K562 (cell line): ENCODE measurements around the gene EEF1A2. TPM values are rescaled to one million over a fixed set of nuclear protein-coding genes. Genes with fewer than 3 reads are reported as not detected.

Experiments used
- ATAC-seq: fragments of 200-7000 bp; cut with Tn5 transposase; 3 replicates; pipeline ENCODE4 v1.9.1; 2020; ENCODE audit warnings: moderate library complexity
- BruUV-seq: library from RNA; stranded (reverse); fragments of 400-500 nt; replicated peaks from 2 replicates; lab custom pipeline; 2021; lab: Mats Ljungman, UMichigan
- CTCF ChIA-PET: fragments of 300-600 bp; formaldehyde crosslinking; extraction: SDS; loops from one replicate; lab custom pipeline; 2021; ENCODE audit warnings: low intra/inter-chr PET ratio; lab: Yijun Ruan, JAX
- POLR2A ChIA-PET: fragments of 300-600, 350-650 bp; sonication (Branson Sonifier 250); formaldehyde crosslinking; extraction: SDS; loops from one replicate; lab custom pipeline; 2021; ENCODE audit warnings: antibody characterized with exemption, inconsistent platforms; lab: Yijun Ruan, JAX
- DNase-seq, 4 experiments: peaks; one replicate each; pipeline versions ENCODE4 v3.0.0 to v3.0.0-alpha.2; 2011 to 2018; ENCODE audit warnings: low spot score in 3 of 4, mixed read lengths in 3 of 4; ENCODE audit errors: extremely low read depth in 1 of 4
- FAIRE-seq: peaks from 2 replicates; lab custom pipeline; 2011; peaks lifted over from hg19 to GRCh38; lab: Jason Lieb, UNC
- H2AFZ ChIP-seq: 2 replicates; pipeline ENCODE4 v1.6.0; 2011; ENCODE audit warnings: low read depth, low read length, control low read depth, inconsistent platforms
- H3K27ac ChIP-seq: fragments of 200-600 bp; 3 replicates; pipeline ENCODE4 v1.8.0; 2011; ENCODE audit warnings: low read depth, mild to moderate bottlenecking, control low read depth, inconsistent platforms, low read length, moderate library complexity, mixed read lengths; ENCODE audit errors: extremely low read depth
- H3K27me3 ChIP-seq, 2 experiments: fragments of 300-600 bp in 1 of 2; 2 replicates in 1 of 2; 3 replicates in 1 of 2; pipeline versions ENCODE4 v1.6.0 to v1.8.0; 2011; ENCODE audit warnings: inconsistent platforms in 2 of 2, low read length in 2 of 2, mild to moderate bottlenecking in 1 of 2, mixed read lengths in 1 of 2, moderate library complexity in 1 of 2; ENCODE audit not compliant: control insufficient read depth in 2 of 2, insufficient read depth in 2 of 2
- H3K36me3 ChIP-seq: fragments of 300-600 bp; 3 replicates; pipeline ENCODE4 v1.8.0; 2011; ENCODE audit warnings: mild to moderate bottlenecking, low read length, inconsistent platforms; ENCODE audit not compliant: control insufficient read depth, insufficient read depth
- H3K4me1 ChIP-seq, 2 experiments: fragments of 200-600 bp in 1 of 2; replicated peaks in 1 of 2; 2 replicates in 1 of 2; 3 replicates in 1 of 2; pipeline versions ENCODE4 v1.5.1 to v1.8.0; 2011; ENCODE audit warnings: inconsistent platforms in 2 of 2, low read length in 2 of 2, mild to moderate bottlenecking in 1 of 2, mixed read lengths in 1 of 2, moderate library complexity in 1 of 2; ENCODE audit not compliant: control insufficient read depth in 2 of 2, insufficient read depth in 2 of 2
- H3K4me2 ChIP-seq: 2 replicates; pipeline ENCODE4 v1.6.1; 2011; ENCODE audit warnings: low read length, control low read depth, inconsistent platforms, mixed read lengths; ENCODE audit not compliant: insufficient read depth
- H3K4me3 ChIP-seq: fragments of 200-600 bp; sonication (generic), shearing (Covaris generic); 2 replicates; pipeline ENCODE4 v1.5.1; 2016; ENCODE audit warnings: control low read depth, inconsistent platforms
- H3K79me2 ChIP-seq: fragments of 200-600 bp; 3 replicates; pipeline ENCODE4 v1.8.0; 2011; ENCODE audit warnings: low read length, inconsistent platforms; ENCODE audit not compliant: control insufficient read depth, insufficient read depth
- H3K9ac ChIP-seq, 2 experiments: 2 replicates each; pipeline versions ENCODE4 v1.6.0 to v1.6.1; 2011; ENCODE audit warnings: low read depth in 2 of 2, low read length in 2 of 2, control low read depth in 1 of 2, inconsistent platforms in 1 of 2, mild to moderate bottlenecking in 1 of 2, mixed read lengths in 1 of 2; ENCODE audit not compliant: insufficient read depth in 1 of 2
- H3K9me1 ChIP-seq: one replicate; pipeline ENCODE4 v1.6.0; 2011; ENCODE audit warnings: inconsistent platforms, mild to moderate bottlenecking, low read length, moderate library complexity; ENCODE audit not compliant: control insufficient read depth, insufficient read depth
- H3K9me3 ChIP-seq: replicated peaks from 2 replicates; pipeline ENCODE4 v1.5.1; 2011; ENCODE audit warnings: low read depth, low read length, inconsistent platforms; ENCODE audit not compliant: control insufficient read depth, insufficient read depth
- H4K20me1 ChIP-seq: replicated peaks from 2 replicates; pipeline ENCODE4 v1.6.1; 2011; ENCODE audit warnings: low read length, inconsistent platforms, mixed read lengths; ENCODE audit not compliant: control insufficient read depth, insufficient read depth
- ARID2 ChIP-seq: fragments of 450-650 bp; IDR thresholded peaks from 2 replicates; pipeline ENCODE4 v1.6.1; 2017; ENCODE audit warnings: antibody characterized with exemption, mild to moderate bottlenecking
- BCL6 ChIP-seq: fragments of 250-450 bp; sonication (Bioruptor Pico); IDR thresholded peaks from 2 replicates; pipeline ENCODE4 v1.4.0; 2020
- BRD4 ChIP-seq: fragments of 200-600 bp; sonication (generic); IDR thresholded peaks from 2 replicates; pipeline ENCODE4 v1.6.1; 2017; ENCODE audit warnings: inconsistent platforms
- CEBPB ChIP-seq: fragments of 450-650 bp; IDR thresholded peaks from 2 replicates; pipeline ENCODE4 v1.6.1; 2016; ENCODE audit warnings: missing genetic modification characterization, missing compliant biosample characterization
- HOXB6 ChIP-seq: fragments of 250-450 bp; sonication (Bioruptor Pico); IDR thresholded peaks from 2 replicates; pipeline ENCODE4 v1.5.1; 2022; ENCODE audit warnings: mild to moderate bottlenecking, borderline replicate concordance
- SMAD2 ChIP-seq: fragments of 150-350 bp; IDR thresholded peaks from 2 replicates; pipeline ENCODE4 v1.6.1; 2014; ENCODE audit warnings: low read depth, mild to moderate bottlenecking, low read length
- TOE1 ChIP-seq, 2 experiments: fragments of 450-650 bp in 1 of 2; sonication (generic) in 1 of 2; formaldehyde crosslinking in 1 of 2; IDR thresholded peaks; 2 replicates each; pipeline versions ENCODE4 v1.7.1 to v1.8.0; 2016 to 2022; ENCODE audit warnings: borderline replicate concordance in 2 of 2, mild to moderate bottlenecking in 2 of 2, antibody characterized with exemption in 1 of 2, inconsistent platforms in 1 of 2, low read depth in 1 of 2, missing genetic modification reagents in 1 of 2, moderate library complexity in 1 of 2
- ZNF699 ChIP-seq: fragments of 250-450 bp; sonication (Bioruptor Pico); IDR thresholded peaks from 2 replicates; pipeline ENCODE4 v1.8.0; 2021; ENCODE audit warnings: mild to moderate bottlenecking, moderate library complexity; ENCODE audit not compliant: insufficient replicate concordance
- WGBS: fragments of 100-300 bp; shearing (Covaris generic); methylation state at CpG from one replicate; pipeline ENCODE4 v1.1.6; 2016; ENCODE audit warnings: low coverage, mixed read lengths; ENCODE audit not compliant: insufficient coverage; ENCODE audit errors: missing lambda C conversion rate; 5-methylcytosine and 5-hydroxymethylcytosine counted together
- in situ Hi-C: fragments of 300-500 bp; cut with MboI; formaldehyde crosslinking; loops from 4 replicates; pipeline ENCODE4 v1.15.0; 2018; ENCODE audit warnings: inconsistent platforms, mixed read lengths
- intact Hi-C: fragments of 100-400 bp; cut with micrococcal nuclease; formaldehyde crosslinking; loops from 2 replicates; pipeline ENCODE4 v1.14.2; 2022
- polyA plus RNA-seq, 8 experiments: library from polyadenylated mRNA; depleted of rRNA in 4 of 8; stranded (reverse) in 5 of 8; unstranded in 3 of 8; fragments of >200 nt; fragmentation: Nextera tagmentation in 2 of 8; fragmentation: Illumina TruSeq in 1 of 8; extraction: Ambion mirVana in 2 of 8; extraction: Trizol in 1 of 8; gene quantifications; 2 replicates each; pipeline versions ENCODE4 v1.2.1 to v1.2.3, GENCODE V29; 2011 to 2014; ENCODE audit warnings: inconsistent platforms in 1 of 8, missing spikeins in 1 of 8
- total RNA-seq, 7 experiments: library from RNA; depleted of rRNA in 6 of 7; stranded (reverse); fragments of >200 nt in 6 of 7; fragmentation: Illumina TruSeq in 2 of 7; extraction: Trizol in 2 of 7; gene quantifications; 2 replicates each; pipeline versions ENCODE4 v1.2.1 to v1.2.3, GENCODE V29; 2011 to 2021; ENCODE audit warnings: low replicate concordance in 1 of 7

EEF1A2 gene
- total and polyA plus RNA-seq, 9 of the 15 experiments (the other 6 are each of a cell fraction or from before 2014, with no cell fraction given): 0.04 to 29.6 (median 11.5) TPM

GRCh38 chr20:63484651-63485403, 14.1 kb downstream of the EEF1A2 start:
- no peak for FAIRE-seq
- H4K20me1 ChIP-seq: 0 out of 2 replicates have a peak, but pooled peaks cover 8% of the 10 kb centered on the region
- BruUV-seq: no TSS peak
- 3% methylated on average over 15 of the region's 18 CpGs for WGBS
- CTCF ChIA-PET: no interaction called here
- no peak overlapping the region for H3K4me3 ChIP-seq
- H3K27me3 ChIP-seq: peaks cover 16 to 36% of the 10 kb centered on the region in 2 experiments; a peak in 4 of 5 replicates
- no peak for DNase-seq
- H2AFZ ChIP-seq: no peak overlapping the region
- no peaks in the 10 kb centered on the region for H3K79me2 ChIP-seq
- TF ChIP-seq CEBPB (no peak), BRD4 (no peak), ZNF699 (CRISPR knock-in tag) (no peak), BCL6 (CRISPR knock-in tag) (no peak), TOE1 (IDR thresholded peaks at IDR 0.05; ENCODE audit: borderline replicate concordance) (no peak), TOE1 (CRISPR knock-in tag; IDR thresholded peaks at IDR 0.05; ENCODE audit: borderline replicate concordance, low read depth) (no peak), HOXB6 (no peak), ARID2 (no peak), SMAD2 (no peak)
- TF ChIP-seq, all 486 proteins: peak for 0
- POLR2A ChIA-PET: interaction anchor here (0.7 kb wide), 1 partner anchor 23 kb away, joined by 4 read pairs; no protein-coding TSS in a partner anchor
- intact Hi-C loops (no loop called here), in situ Hi-C loops (no loop called here)
- ATAC-seq: no peak
- Histone ChIP-seq H3K9me1 (no peaks in the 10 kb centered on the region), H3K4me1 (peaks cover 0 to 29% of the 10 kb centered on the region in 2 experiments; a peak in 2 of 5 replicates), H3K9ac (no peak overlapping the region), H3K4me2 (no peak overlapping the region), H3K27ac (no peak overlapping the region), H3K36me3 (no peaks in the 10 kb centered on the region), H3K9me3 (no peaks in the 10 kb centered on the region)
